SU-DHL-6 (cell line): Measurements from ENCODE around the gene SNTG2.

Experiments used
- CTCF ChIP-seq: fragments of 200-600 bp; sonication (generic); IDR thresholded peaks from one replicate; pipeline ENCODE4 v1.5.1; 2017; ENCODE audit warnings: antibody characterized with exemption, mild to moderate bottlenecking, low read length, moderate library complexity; ENCODE audit not compliant: insufficient read depth, poor library complexity, severe bottlenecking
- EZH2phosphoT487 ChIP-seq: fragments of 200-600 bp; sonication (generic), shearing (Covaris generic); conservative IDR thresholded peaks from 2 replicates; pipeline ENCODE4 v1.6.1; 2018; ENCODE audit warnings: mild to moderate bottlenecking, antibody characterized with exemption, low read length, moderate library complexity, mixed read lengths

GRCh38 chr2:1011006-1011405 lies 60.4 kb downstream of the SNTG2 start:
- no peak for TF ChIP-seq EZH2phosphoT487
- no peak for TF ChIP-seq CTCF
